Fibroblast of the aortic adventitia (primary cell): ENCODE data around the gene CTNNBL1. TPM values are rescaled to one million over a fixed set of nuclear protein-coding genes. Genes with fewer than 3 reads are reported as not detected.

ENCODE experiments used
- DNase-seq: peaks from one replicate; pipeline ENCODE4 v3.0.0-alpha.2; 2010; ENCODE audit warnings: low read depth
- H3K4me3 ChIP-seq: 2 replicates; pipeline ENCODE4 v1.5.1; 2011; ENCODE audit warnings: low read depth, mild to moderate bottlenecking, control low read depth, low read length, moderate library complexity
- total RNA-seq: library from RNA; depleted of rRNA; stranded (reverse); fragments of >200 nt; gene quantifications from 2 replicates; pipeline ENCODE4 v1.2.3, GENCODE V29; 2012; ENCODE audit warnings: low replicate concordance
- TF ChIP-seq, protein P1 (sequence below): IDR thresholded peaks from 2 replicates; pipeline ENCODE4 v1.5.1; 2011; ENCODE audit warnings: mild to moderate bottlenecking, low read length, control low read depth, inconsistent platforms; ENCODE audit not compliant: insufficient read depth

The CTNNBL1 gene
- total RNA-seq, 1 donor: 23.1 TPM

DNA sequence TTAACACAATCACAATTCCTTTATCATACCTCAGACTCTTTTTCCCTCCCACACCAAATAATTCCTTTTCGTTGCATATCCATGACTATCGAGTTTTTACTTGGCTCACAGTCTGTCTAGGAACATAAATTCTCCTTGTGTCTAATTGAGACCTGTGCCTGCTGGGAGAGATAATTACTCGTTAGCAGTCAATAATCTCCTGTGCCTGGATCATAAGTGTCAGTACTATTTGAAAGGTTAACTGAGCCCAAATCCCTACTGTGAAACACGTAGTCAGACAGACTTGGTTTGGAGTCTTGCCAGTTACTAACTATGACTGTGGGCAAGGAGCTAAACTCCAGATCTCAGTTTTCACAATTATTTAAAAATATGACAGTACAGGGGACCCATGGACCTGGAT, 5.7 kb upstream of the CTNNBL1 start:
- TF ChIP-seq, protein P1, sequence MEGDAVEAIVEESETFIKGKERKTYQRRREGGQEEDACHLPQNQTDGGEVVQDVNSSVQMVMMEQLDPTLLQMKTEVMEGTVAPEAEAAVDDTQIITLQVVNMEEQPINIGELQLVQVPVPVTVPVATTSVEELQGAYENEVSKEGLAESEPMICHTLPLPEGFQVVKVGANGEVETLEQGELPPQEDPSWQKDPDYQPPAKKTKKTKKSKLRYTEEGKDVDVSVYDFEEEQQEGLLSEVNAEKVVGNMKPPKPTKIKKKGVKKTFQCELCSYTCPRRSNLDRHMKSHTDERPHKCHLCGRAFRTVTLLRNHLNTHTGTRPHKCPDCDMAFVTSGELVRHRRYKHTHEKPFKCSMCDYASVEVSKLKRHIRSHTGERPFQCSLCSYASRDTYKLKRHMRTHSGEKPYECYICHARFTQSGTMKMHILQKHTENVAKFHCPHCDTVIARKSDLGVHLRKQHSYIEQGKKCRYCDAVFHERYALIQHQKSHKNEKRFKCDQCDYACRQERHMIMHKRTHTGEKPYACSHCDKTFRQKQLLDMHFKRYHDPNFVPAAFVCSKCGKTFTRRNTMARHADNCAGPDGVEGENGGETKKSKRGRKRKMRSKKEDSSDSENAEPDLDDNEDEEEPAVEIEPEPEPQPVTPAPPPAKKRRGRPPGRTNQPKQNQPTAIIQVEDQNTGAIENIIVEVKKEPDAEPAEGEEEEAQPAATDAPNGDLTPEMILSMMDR: no peak
- H3K4me3 ChIP-seq: no peak overlapping the region
- DNase-seq: no peak

DNA sequence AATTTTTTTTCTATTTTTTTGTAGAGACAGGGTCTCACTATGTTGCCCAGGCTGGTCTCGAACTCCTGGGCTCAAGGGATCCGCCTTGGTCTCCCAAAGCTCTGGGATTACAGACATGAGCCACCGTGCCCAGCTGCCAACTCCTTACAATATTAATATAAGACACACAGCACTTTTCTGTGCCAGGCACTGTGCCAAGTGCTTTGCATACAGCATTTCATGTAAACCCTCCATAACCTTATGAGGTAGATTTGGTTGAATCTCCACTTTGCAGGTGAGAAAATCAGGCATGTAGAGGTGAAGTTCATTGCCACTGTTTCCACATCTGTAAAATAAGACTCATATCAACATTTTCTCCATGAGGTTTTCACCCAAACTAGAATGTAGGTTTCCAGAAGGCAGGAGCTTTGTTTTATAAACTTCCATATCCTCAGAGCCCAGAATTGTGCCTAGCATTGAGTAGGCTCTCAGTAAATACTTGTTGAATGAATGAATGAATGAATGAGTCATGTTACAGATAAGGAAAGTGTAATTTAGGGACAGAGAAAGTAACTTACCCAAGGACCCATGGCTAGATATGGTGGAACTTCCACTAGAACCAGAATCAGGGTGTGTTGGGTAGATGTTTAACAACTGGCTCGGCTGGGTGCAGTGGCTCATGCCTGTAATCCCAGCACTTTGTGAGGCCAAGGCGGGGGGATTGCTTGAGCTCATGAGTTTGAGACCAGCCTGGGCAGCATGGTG, 3.0 kb upstream of the CTNNBL1 start:
- DNase-seq: no peak
- TF ChIP-seq, protein P1: no peak
- no peak overlapping the region for H3K4me3 ChIP-seq

DNA sequence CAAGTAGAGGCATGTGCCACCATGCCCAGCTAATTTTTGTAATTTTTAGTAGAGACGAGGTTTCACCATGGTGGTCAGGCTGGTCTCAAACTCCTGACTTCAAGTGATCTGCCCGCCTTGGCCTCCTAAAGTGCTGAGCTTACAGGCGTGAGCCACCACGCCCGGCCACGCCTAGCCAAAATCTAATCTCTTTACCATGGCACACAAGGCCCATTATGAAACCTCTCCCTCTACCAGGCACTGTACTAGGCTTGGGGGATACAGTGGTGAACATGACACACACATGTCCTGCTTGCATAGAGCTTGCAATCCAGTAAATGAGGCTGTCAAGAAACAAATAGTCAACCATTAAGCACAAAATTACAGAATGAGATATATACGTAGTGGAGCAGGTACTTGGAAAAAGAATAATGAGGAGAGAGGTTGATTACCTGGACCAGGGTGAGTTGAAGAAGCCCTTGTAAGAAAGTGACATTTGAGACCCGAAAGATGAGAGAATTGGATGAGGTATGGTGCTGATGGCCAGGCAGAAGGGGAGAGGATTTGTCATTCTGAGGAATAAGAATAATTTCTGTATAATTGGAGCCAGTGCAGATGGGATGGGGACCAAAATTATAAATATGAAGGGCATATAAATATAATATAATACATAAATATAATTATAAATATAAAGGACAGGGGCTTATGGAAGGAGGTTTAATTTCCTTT, 1.2 kb upstream of the CTNNBL1 start:
- TF ChIP-seq, protein P1: no peak
- H3K4me3 ChIP-seq: no peak overlapping the region
- no peak for DNase-seq

DNA sequence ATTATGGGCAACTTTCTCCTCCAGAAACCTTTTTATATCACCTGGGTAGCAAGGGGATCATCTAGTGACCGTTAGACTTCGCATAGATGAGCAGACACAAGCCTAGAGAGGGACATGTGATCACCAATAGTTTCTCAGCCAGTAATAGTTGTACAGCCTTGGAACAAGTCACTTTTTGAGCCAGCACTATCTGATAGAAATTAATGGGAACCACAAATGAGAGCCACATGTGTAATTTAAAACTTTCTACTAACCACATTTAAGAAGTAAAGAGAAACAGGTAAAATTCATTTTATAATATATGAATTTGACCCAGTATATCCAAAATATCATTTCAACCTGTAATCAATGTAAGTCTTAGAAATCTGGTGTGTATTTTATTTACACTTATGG, 592 bp upstream of the CTNNBL1 start:
- TF ChIP-seq, protein P1: no peak
- peak; percentile 12 for DNase-seq
- peak overlapping the region; percentile 61 for H3K4me3 ChIP-seq

DNA sequence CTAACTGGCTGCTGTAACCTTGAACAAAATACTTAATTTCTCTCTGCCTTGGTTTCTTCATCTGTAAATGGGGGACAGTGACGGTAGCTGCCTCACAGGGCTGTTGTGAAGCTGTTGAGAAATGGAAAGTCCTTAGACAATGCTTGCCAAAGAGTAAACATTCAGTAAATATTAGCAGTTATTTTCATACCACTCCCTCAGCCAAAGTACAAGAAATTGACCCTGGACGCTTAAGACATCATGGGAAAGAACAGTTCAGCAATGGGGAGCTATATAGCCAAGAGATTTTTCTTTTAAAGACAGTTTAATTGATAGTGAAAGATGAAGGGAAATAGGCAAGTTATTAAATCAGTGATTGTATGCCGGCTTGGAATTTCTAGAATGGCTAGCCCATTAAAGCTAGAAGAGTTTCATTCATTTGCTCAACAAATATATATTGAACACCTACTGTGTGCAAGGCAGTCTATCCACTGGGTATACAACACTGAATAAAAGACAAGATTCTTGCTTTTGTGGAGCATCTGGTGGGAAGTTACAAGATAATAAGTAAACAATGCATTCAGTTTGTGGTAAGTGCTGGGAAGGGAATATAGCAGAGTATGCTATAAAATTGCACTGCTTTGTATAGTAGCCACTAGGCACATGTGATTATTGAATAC, 2.0 kb downstream of the CTNNBL1 start:
- DNase-seq: no peak
- TF ChIP-seq, protein P1: no peak
- no peak overlapping the region for H3K4me3 ChIP-seq

DNA sequence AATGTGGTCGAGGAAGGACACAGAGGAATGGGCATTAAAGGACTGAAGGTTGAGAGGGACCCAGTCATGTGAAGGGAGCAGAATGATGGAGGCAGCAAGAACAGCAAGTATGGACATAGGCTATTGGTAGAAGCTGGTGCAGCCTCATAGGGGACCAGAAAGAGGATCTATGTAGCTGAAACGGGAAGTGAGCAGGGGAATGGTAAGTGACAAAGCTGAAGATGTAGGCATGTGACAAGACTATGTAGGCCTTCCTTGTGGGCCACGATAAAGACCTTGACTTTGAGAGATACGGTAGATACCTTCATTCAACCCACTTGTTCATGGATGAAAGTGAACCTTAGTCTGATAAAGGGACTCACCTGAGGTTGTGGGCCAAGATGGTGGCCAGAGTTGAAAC, 3.5 kb downstream of the CTNNBL1 start:
- no peak overlapping the region for H3K4me3 ChIP-seq
- no peak for DNase-seq
- TF ChIP-seq, protein P1: no peak
